Jurkat, Clone E6-1 (cell line): Measurements from ENCODE around the gene MEIS2.

Source experiments
- DNase-seq: peaks from one replicate; pipeline ENCODE4 v3.0.0-alpha.2; 2011; ENCODE audit warnings: low read depth, low spot score
- H3K4me3 ChIP-seq: 2 replicates; pipeline ENCODE4 v1.5.1; 2011; ENCODE audit warnings: mild to moderate bottlenecking, low read length, control low read depth, moderate library complexity

MEIS2 gene

GRCh38 chr15:36926427-36926825 is 173.9 kb downstream of the MEIS2 start:
- no peak for DNase-seq
- no peak overlapping the region for H3K4me3 ChIP-seq

- no peak for DNase-seq
- H3K4me3 ChIP-seq, result no peak overlapping the region
Observed at GRCh38 chr15:36925653-36926426, 174.5 kb downstream of the MEIS2 start.

GRCh38 chr15:36925049-36925448 is 175.3 kb downstream of the MEIS2 start:
- DNase-seq, result no peak
- no peak overlapping the region for H3K4me3 ChIP-seq

- DNase-seq, result no peak
Observed at GRCh38 chr15:36924034-36924433, 176.3 kb downstream of the MEIS2 start.

GRCh38 chr15:36921484-36922091 is 178.8 kb downstream of the MEIS2 start:
- no peak for DNase-seq
- H3K4me3 ChIP-seq, result no peak overlapping the region

More at GRCh38 chr15:36924034-36924433, 176.3 kb downstream of the MEIS2 start:
- H3K4me3 ChIP-seq, result no peak overlapping the region

- DNase-seq, result no peak
- H3K4me3 ChIP-seq, result no peak overlapping the region
Observed at GRCh38 chr15:36917411-36918267, 182.7 kb downstream of the MEIS2 start.

GRCh38 chr15:36914960-36915808 is 185.2 kb downstream of the MEIS2 start:
- no peak for DNase-seq
- H3K4me3 ChIP-seq, result no peak overlapping the region

GRCh38 chr15:36914466-36914865 is 185.9 kb downstream of the MEIS2 start:
- DNase-seq, result no peak
- no peak overlapping the region for H3K4me3 ChIP-seq

- H3K4me3 ChIP-seq, result no peak overlapping the region
- no peak for DNase-seq
Observed at GRCh38 chr15:36912311-36912712, 188.0 kb downstream of the MEIS2 start.

- no peak for DNase-seq
Observed at GRCh38 chr15:36911322-36911944, 188.9 kb downstream of the MEIS2 start.

GRCh38 chr15:36908991-36909390 is 191.4 kb downstream of the MEIS2 start:
- H3K4me3 ChIP-seq, result no peak overlapping the region
- no peak for DNase-seq

More at GRCh38 chr15:36911322-36911944, 188.9 kb downstream of the MEIS2 start:
- H3K4me3 ChIP-seq, result no peak overlapping the region

- no peak overlapping the region for H3K4me3 ChIP-seq
- DNase-seq, result no peak
Observed at GRCh38 chr15:36907295-36907694, 193.1 kb downstream of the MEIS2 start.

- no peak overlapping the region for H3K4me3 ChIP-seq
- DNase-seq, result no peak
Observed at GRCh38 chr15:36905908-36906307, 194.4 kb downstream of the MEIS2 start.

GRCh38 chr15:36904715-36905114 is 195.6 kb downstream of the MEIS2 start:
- no peak for DNase-seq
- H3K4me3 ChIP-seq, result no peak overlapping the region

GRCh38 chr15:36903922-36904556 is 196.3 kb downstream of the MEIS2 start:
- DNase-seq, result no peak
- no peak overlapping the region for H3K4me3 ChIP-seq

- H3K4me3 ChIP-seq, result no peak overlapping the region
- no peak for DNase-seq
Observed at GRCh38 chr15:36903195-36903594, 197.2 kb downstream of the MEIS2 start.

- DNase-seq, result no peak
- no peak overlapping the region for H3K4me3 ChIP-seq
Observed at GRCh38 chr15:36901012-36901411, 199.3 kb downstream of the MEIS2 start.

- H3K4me3 ChIP-seq, result no peak overlapping the region
- no peak for DNase-seq
Observed at GRCh38 chr15:36899696-36900095, 200.7 kb downstream of the MEIS2 start.
